Measurements from ENCODE around the gene MXRA8.
A peak's percentile ranks its signal among the peaks of the same experiment; 100 is the strongest.

GRCh38 chr1:1399187-1399871, 41.0 kb upstream of the MXRA8 start, which contains the start of gene CCNL2:
- TF ChIP-seq CTCF (IDR thresholded peaks at IDR 0.05; ENCODE audit: poor library complexity) (peak; percentile 33), EZH2 (IDR thresholded peaks at IDR 0.05; ENCODE audit: borderline replicate concordance) (no peak)
